C4-2B (cell line): ENCODE results near the gene AKAP12.

ENCODE experiments used
- ZFX ChIP-seq: fragments of 450-650 bp; IDR thresholded peaks from 2 replicates; pipeline ENCODE4 v1.6.1; 2017
- TF ChIP-seq, protein P1 (sequence below): fragments of 450-650 bp; conservative IDR thresholded peaks from 2 replicates; pipeline ENCODE4 v1.5.1; 2017; ENCODE audit warnings: mild to moderate bottlenecking

DNA sequence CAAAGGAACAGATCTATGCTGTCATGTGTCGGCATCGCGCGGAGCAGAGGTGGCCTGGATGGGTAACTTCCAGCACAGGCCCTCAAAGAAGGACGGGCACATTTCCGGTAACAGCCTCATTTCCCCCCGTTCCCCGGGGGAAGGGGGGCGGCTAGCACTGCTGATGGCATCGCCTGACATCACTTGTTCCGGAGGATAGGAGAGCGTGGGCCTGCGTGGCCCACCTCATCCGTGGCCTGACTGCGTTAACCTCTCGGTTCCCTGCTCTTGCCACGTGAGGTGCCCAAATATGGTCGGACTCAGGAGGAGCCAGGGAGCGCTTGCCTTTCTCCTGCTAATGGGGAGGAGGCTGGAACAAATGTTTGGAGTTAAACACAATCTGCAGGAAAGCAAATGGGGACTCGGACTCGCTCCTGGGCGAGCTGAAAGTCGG lies at the start of gene AKAP12:
- TF ChIP-seq, protein P1, sequence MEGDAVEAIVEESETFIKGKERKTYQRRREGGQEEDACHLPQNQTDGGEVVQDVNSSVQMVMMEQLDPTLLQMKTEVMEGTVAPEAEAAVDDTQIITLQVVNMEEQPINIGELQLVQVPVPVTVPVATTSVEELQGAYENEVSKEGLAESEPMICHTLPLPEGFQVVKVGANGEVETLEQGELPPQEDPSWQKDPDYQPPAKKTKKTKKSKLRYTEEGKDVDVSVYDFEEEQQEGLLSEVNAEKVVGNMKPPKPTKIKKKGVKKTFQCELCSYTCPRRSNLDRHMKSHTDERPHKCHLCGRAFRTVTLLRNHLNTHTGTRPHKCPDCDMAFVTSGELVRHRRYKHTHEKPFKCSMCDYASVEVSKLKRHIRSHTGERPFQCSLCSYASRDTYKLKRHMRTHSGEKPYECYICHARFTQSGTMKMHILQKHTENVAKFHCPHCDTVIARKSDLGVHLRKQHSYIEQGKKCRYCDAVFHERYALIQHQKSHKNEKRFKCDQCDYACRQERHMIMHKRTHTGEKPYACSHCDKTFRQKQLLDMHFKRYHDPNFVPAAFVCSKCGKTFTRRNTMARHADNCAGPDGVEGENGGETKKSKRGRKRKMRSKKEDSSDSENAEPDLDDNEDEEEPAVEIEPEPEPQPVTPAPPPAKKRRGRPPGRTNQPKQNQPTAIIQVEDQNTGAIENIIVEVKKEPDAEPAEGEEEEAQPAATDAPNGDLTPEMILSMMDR, result no peak
- TF ChIP-seq ZFX, result no peak
